GM19035 (cell line): ENCODE data around the gene MYLK.
"Not testable (repeated sequence)": the region's sequence is repeated elsewhere in the genome, so short reads cannot be mapped to it uniquely, and the experiment has no call there.

Experiments used
- ATAC-seq: cut with Tn5 transposase; IDR thresholded peaks from one replicate; pipeline ENCODE4 v1.9.1; 2021; ENCODE audit not compliant: unreplicated experiment

The MYLK gene

DNA sequence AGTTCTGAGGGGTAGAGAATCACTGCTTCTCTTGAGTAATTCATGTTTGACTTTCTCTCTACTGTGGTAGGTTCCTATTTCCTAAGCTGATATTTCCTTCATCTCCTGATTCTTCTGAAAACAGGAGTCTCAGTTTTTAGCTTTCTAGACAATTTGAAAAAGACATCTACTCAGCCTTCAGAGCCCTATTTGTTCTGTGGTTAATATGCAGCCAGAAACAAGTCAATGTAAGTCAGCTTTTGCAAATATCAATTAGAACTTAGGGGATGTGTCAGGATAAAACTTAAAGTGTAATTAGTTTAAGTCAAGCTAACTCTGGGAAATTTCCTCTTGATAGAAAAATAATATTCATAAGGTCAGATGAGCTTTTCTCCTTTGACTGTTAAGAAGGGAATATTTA lies 277.6 kb downstream of the MYLK start:
- ATAC-seq = no peak

DNA sequence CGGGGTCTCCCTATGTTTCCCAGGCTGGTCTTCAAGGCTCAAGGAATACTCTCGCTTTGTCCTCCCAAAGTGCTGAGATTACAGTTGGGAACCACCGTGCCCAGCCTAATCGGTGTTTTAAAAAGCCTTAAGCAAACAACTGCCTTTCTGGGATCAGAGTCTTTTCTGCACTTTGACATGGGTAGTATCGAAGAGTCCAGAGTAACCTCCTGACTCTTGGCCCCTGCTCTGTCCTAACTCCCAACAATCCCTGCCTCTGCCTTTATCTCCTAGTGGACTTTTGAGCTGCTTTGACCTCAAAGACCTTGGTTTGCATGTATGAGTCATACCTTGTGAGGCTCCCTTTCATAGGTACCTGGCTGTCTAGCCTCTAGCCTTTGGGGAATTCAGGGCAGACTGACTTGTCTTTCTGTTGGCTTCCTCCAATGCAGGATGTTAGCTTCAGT lies 278.3 kb downstream of the MYLK start:
- peak; percentile 70 for ATAC-seq

DNA sequence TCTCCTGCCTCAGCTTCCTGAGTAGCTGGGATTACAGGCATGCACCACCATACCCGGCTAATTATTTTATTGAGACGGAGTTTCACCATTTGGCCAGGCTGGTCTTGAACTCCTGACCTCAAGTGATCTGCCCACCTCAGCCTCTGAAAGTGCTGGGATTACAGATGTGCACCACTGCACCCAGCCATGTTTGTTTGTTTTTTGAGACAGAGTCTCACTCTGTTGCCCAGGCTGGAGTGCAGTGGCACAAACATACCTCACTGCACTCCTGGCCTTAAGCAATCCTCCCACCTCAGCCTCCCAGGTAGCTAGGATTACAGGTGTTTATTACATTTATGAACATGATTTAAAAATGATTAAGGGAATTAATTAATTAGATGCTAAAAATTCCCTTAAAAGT lies 281.0 kb downstream of the MYLK start:
- not testable (repeated sequence) for ATAC-seq

DNA sequence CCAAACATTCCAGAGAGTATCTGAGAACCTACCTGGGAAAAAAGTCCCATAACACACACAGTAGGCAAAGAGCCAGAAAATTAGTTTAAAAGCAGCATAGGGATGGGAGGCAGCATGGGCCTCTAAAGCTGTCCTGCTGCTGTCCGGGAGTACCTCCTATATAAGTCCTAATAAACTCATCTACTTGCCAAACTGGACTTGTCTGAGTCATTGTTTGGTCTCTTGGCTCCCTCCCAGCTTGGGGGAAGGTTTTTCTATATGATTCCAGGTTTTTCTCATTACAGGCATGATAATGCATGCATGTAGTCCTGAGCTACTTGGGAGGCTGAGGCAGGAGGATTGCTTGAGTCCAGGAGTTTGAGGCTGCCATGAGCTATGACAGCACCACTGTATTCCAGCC lies 281.8 kb downstream of the MYLK start:
- ATAC-seq = no peak

DNA sequence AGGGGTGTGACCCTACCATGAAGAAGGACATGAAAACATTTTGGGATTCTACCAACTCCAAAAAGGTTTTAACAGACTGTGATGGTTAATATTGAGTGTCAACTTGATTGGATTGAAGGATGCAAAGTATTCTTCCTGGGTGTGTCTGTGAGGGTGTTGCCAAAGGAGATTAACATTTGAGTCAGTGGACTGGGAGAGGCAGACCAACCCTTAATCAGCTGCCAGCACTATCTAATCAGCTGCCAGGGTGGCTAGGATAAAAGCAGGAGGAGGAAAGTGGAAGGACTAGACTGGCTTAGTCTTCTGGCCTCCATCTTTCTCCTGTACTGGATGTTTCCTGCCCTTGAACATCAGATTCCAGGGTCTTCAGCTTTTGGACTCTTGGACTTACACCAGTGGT lies 283.3 kb downstream of the MYLK start:
- ATAC-seq = not testable (repeated sequence)

DNA sequence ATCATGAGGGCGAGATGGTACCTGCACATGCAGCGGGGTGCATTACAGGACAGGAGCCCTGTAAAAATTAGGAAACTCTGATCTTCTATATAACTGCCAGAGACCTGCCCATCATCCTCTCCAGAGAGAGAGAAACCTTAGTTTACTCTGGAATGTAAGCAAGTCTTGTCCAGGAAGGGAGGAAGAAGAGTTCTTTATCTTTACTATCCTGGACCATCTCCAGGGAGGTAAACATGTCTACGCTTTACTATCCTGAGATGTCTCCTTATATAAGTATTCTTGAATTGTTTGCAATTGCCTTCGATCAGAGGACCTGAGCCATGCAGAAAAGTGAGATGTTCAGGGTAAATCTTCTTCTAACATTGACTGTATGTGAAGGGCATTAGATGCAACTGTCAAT lies 286.6 kb downstream of the MYLK start:
- ATAC-seq = no peak

DNA sequence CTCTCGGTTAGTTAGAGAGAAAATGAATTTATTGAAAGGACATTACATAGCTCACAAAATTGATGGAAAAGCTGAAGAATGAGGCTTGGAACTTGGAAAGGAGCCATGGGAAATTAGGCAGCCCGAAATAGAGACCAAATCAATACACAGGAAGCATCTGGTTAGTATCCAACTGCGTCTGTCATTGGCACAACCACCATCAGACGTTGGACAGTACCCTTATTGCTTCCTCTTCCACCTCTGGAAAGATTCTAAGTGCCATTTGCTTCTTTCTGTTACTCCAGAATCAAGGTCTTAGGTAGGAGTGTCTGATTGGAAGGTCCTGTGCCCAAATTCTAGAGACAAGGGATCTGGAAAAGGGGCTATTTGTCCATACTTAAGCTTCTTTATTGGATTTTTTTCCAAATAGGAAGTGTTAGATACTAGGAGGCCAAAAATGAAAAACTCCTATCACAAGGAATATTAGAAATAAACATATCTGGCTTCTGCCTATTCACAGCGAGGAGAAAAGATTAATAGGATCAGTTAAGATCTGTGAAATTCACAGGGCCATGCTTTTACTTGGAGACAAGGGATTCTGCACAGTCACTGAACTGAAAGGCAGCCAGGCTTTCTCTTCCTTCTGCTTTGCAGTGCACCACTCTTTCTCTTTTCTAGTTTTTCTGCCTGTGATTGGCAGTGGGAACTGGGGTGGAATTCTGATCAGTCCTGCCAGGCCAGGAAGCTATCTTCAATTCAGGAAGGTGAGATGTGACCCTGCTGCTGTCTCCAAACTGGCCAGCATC lies 288.5 kb downstream of the MYLK start:
- ATAC-seq = no peak

DNA sequence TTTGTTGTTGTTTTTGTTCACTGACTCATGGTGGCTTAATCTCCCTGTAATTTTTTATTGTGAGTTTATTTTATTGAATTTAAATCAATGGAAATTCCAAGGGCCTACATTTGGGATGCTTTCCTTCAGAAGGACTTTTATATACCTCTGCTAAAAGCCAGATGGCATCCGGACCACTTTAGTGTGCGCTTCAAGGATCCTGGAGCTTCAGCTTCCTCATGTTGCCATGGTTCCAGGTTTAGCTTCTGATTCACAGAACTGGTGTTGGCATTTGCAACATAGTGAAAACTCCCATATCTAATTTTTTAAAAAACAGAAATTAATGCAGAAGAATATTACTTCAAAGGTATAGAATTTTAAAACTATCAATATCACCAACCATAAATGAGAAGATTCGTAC lies 290.8 kb downstream of the MYLK start:
- ATAC-seq = no peak

DNA sequence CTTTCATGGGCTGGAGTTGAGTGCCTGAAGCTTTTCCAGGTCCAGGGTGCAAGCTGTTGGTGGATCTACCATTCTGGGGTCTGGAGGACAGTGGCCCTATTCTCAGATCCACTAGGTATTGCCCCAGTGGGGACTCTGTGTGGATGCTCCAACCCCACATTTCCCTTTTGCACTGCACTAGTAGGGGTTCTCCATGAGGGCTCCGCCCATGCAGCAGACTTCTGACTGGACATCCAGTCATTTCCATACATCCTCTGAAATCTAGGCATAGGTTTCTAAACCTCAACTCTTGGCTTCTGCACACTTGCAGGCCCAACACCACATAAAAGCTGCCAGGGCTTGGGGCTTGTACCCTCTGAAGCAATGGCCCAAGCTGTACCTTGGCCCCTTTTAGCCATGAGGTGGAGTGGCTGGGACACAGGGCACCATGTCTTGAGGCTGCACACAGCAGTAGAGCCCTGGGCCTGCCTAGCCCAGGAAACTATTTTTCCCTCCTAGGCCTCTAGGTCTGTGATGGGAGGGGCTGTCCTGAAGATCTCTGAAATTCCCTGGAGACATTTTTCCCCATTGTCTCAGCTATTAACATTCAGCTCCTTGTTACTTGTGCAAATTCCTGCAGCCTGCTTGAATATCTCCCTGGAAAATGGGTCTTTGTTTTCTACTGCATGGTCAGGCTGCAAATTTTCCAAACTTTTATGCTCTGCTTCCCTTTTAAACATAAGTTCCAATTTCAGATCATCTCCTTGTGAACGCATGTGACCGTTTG lies 293.3 kb downstream of the MYLK start:
- no peak for ATAC-seq

DNA sequence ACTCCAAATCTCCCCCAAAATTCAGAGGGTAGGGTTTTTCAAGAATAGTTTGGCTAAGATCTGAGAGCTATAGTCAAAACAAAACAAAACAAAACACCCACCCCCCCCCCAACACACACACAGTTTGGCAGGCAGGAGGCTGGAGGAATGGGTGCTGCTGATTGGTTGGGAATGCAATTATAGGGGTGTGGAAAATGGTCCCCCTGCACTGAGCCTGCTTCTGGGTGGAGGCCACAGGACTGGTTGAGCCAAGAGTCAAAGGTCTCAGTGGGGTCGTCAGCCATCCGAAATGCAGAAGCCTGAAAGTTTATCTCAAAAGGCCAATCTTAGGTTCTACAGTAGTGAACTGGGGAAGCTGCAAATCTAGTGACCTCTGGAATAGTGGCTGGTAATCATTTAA lies 296.7 kb downstream of the MYLK start:
- no peak for ATAC-seq

DNA sequence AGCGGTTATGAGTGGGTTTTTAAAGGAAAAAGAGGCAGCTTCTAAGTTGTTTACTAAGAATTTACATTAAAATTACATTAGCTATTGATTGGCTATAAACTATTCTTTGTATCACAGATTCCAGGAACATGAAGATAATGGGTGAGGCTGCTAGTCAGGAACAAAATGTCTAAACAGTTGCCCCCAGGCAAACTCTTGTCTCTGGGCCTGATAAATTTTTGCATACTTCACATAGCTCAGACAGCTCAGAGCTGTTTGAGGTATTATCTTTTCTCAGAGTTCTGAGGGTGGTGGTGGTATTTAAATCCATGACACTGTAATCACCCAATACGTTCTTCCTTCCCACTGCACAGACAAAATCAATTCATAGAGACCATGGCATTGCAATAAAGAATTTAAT lies 297.2 kb downstream of the MYLK start:
- ATAC-seq = no peak

DNA sequence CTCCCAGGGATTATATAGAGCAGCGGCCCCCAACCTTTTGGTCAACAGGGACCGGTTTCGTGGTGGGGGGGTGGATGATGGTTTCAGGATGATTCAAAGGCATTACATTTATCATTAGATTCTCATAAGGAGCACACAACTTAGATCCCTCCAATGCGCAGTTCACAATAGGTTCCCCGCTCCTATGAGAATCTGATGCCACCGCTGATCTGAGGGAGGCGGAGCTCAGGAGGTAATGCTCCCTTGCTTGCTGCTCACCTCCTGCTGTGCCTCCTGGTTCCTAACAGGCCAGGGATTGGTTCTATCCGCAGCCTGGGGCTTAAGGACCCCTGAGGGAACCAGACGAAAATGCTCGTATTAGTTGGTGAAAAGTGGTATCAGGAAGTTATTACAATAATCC lies 298.0 kb downstream of the MYLK start:
- no peak for ATAC-seq

DNA sequence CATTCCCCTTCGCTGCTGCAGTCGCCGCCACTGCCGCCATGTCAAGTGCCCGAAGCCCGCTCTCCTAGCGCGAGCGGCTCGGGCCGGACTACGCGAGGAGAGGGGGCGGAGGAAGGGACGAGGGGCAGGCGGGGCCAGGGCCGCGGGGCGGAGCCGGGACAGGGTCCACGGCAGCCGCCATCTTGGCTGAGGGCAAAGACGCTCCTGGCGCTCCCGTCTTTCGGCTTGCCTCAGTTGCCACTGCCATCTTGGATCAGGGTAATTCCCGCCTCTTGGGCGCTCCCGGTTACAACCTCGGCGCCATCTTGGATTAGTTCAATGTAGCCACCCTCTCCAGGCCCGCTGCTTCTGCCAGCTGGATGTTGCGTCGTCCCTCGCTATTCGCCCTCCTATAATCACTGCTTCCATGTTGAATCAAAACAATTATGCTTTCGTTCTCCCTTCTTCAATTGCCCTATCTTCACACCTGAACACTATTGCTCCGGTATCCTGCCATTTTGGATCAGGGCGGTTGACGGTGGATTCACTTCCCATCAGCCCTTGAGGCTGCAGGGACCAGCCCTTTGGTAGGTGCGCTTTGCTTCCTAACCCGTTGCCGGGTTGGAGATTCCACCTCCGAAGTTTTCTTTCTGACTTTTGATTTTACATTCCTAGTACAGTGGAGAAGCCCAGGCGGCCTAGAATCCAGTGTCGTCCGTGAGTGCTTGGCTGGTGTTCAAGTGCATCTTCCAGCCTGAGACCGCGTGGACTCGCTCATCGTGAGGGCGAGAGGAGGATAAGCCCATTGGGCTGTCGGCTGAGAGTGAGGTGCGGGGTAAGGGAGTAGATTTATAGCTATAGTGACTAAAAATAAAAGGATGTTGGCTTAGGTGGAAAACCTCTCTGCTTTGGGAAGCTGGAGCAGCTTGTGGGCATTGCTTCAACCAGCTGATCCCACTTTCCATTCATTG lies 298.9 kb downstream of the MYLK start, which contains the start of gene HACD2:
TSS of gene HACD2 (minus strand) at position 66 of the 950 bp plus-strand sequence. CDS start at position 40, 26 bp downstream.
- ATAC-seq = peak; percentile 94

DNA sequence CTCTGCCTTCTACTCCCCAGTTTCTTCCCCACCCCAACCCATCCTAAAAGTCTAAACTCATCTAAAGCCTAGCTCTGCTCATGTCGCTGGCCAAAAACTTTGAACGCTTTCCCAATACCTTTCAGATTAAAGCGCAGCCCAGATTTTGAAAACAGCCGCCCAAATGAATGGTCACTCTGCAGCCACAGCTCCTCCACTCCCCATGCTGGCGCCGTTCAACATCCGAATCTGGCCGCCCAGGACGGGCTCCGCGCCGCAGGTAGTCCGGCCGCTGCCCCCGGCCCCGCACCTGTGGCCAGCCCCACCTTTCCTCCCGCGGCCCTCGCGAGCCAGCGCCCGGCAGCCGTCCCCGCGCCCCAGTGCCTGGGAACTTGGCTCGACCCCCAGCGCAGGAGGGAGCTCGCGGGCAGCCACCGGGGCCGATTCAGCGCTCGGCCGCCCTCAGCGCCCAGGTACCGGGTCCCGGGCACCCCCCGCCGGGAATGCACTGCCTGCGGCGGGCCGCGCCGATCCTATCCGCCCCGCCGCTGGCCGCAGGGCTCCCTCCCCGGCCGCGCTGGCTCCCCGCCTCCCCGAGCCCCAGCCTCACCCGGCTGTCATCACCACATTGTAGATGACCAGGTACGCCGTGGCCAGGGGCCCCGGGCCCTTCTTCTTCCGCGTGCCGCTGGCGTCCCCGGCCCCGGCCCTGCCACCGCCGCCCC lies 299.7 kb downstream of the MYLK start:
- ATAC-seq = peak; percentile 39

DNA sequence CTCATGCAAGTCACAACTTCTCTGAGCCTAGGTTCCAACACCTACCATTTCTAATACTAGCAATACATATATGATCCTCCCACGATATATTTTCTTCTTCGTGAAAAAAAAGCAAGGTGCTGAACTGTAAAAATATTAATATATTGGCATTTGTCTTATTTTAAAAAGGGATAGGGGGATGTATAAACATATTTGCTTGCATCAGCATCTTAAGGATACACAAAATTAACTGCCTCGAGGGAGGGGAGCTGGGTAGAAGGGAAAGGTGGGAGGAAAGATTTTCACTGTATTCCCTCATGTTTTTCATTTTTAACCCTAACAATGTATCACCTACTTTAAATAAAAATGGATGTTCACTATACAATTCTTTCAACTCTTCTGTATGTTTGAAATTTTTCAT lies 300.6 kb downstream of the MYLK start:
- ATAC-seq = no peak

DNA sequence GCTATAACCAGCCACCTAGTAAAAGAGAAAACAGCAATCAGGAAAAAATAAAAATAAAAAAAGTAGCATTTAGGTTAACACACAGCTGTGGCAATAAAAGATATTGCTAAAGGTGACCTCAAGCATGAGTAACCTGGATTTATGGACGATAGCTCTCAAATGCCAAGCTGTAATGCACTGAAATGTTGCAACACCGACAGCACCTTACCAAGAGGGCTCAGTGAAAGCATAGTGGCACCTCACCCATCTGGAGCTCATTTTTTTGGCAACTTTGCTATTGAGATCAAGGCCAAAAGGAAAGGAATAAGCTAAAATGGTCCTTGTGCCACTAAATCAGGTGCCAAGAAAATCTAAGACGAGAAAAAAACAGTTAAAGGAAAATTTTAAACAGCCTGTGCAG lies 301.8 kb downstream of the MYLK start:
- no peak for ATAC-seq

DNA sequence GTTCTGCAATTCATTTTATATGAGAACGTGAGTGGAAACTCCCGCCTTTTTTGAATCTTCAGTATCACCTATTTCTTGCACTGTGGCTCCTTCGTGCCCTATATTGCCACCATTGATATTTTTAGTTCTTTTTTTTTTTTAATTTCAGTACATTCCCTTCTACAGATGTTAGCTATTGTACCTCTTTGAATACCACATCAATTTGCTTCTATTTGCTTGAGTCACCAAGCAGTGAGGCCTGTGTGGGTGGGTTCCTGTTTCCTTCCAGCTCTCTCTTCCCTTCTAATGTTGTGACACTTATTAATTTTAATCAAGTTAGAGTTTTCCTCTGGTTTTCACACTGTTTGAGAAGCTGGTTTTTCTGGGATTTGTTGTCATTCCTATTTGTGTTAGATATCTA lies 308.0 kb downstream of the MYLK start:
- peak; percentile 63 for ATAC-seq

DNA sequence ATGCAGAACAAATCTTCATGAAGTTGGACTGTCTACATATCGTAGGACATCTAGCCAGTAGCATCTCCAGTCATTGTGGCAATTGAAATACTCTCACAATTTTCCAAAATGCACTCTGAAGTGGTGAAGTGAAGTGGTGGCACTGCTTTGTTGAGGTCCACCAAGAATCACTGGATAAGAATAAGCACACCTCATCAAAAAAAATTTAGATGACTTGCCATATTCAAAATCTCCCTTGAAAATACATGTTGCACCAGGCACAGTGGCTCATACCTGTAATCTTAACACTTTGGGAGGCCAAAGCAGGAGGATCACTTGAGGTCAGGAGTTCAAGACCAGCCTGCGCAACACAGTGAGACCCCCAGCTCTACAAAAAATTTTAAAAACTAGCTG lies 312.2 kb downstream of the MYLK start:
- no peak for ATAC-seq

DNA sequence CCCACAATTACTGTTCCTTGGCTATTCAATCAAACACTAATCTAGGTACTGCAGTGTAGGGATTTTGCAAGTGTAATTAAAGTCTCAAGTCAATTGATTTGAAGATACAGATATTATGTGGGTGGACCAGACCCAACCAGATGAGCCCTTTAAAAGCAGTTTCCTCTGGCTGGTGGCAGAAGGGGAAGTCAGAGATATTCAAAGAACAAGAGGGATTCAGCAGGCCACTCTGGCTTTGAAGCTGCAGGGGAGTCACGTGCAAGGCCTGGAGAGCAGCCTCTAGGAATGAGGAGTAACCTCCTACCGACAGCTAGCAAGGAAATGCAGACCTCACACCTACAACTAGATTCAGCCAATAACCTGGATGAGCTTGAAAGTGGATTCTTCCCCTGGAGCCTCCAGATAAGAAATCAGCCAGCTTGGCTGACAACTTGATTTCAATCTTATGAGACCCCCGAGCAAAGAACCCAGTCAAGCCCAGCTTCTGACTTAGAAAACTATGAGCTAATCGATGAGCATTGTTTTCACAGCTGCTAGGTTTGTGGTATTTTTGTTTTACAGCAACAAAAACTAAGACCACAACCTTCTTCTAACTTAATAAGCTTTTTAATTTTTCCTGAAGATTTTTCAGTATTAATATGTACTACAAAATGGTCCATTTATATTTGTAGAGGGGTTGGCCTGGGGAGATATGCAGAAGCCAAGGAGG lies 312.7 kb downstream of the MYLK start:
- no peak for ATAC-seq

DNA sequence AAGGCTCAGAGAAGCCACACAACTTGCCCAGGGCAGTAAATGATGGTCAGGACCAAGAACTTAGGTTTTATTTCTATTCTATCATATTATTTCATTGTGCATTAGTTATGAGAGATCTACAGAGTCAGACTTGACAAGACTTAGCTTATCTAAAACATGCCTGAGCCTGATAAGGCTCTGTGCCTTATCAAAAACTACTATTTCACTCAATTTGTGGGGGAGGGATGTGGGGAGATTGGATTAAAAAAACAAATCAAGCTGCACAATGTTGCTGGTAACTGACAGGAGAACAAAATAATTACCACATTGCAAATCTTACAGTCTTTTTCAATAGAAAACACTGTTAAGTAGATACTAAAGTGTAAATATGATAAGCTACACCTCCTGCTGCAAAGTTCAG lies 315.3 kb downstream of the MYLK start:
- no peak for ATAC-seq
